HEK293 (cell line): ENCODE results near the gene ARGLU1.
A peak's percentile ranks its signal among the peaks of the same experiment; 100 is the strongest.

Source experiments
- AEBP2 ChIP-seq: fragments of 450-650 bp; formaldehyde crosslinking; IDR thresholded peaks from 2 replicates; pipeline ENCODE4 v1.5.1; 2016; ENCODE audit warnings: missing biosample characterization, missing genetic modification characterization, borderline replicate concordance
- CTCF ChIP-seq: fragments of 450-650 bp; formaldehyde crosslinking; IDR thresholded peaks from 2 replicates; pipeline ENCODE4 v1.5.1; 2016; ENCODE audit warnings: missing biosample characterization, missing genetic modification characterization
- GFI1B ChIP-seq: fragments of 450-650 bp; formaldehyde crosslinking; IDR thresholded peaks from 2 replicates; pipeline ENCODE4 v1.5.1; 2016; ENCODE audit warnings: missing biosample characterization, missing genetic modification characterization
- KLF16 ChIP-seq: fragments of 450-650 bp; formaldehyde crosslinking; IDR thresholded peaks from 2 replicates; pipeline ENCODE4 v1.5.1; 2017; ENCODE audit warnings: missing biosample characterization, missing genetic modification characterization
- OSR2 ChIP-seq: fragments of 450-650 bp; formaldehyde crosslinking; IDR thresholded peaks from 2 replicates; pipeline ENCODE4 v1.5.1; 2016; ENCODE audit warnings: missing biosample characterization, missing genetic modification characterization
- PATZ1 ChIP-seq: fragments of 450-650 bp; formaldehyde crosslinking; IDR thresholded peaks from 2 replicates; pipeline ENCODE4 v1.5.1; 2016; ENCODE audit warnings: missing biosample characterization, missing genetic modification characterization
- ZEB2 ChIP-seq: fragments of 450-650 bp; formaldehyde crosslinking; IDR thresholded peaks from 2 replicates; pipeline ENCODE4 v1.5.1; 2016; ENCODE audit warnings: missing biosample characterization, missing genetic modification characterization
- ZNF37A ChIP-seq: fragments of 450-650 bp; IDR thresholded peaks from 2 replicates; pipeline ENCODE4 v1.5.1; 2018; ENCODE audit warnings: missing biosample characterization, missing genetic modification characterization
- ZNF623 ChIP-seq: fragments of 450-650 bp; formaldehyde crosslinking; IDR thresholded peaks from 2 replicates; pipeline ENCODE4 v1.5.1; 2016; ENCODE audit warnings: missing biosample characterization, missing genetic modification characterization
- ZNF624 ChIP-seq: fragments of 450-650 bp; formaldehyde crosslinking; IDR thresholded peaks from 2 replicates; pipeline ENCODE4 v1.5.1; 2017; ENCODE audit warnings: missing biosample characterization, missing genetic modification characterization
- ZNF670 ChIP-seq: fragments of 450-650 bp; formaldehyde crosslinking; IDR thresholded peaks from 2 replicates; pipeline ENCODE4 v1.5.1; 2016; ENCODE audit warnings: missing biosample characterization, missing genetic modification characterization, low read depth

- no peak for TF ChIP-seq AEBP2 (tag by site-specific recombination)
- no peak for TF ChIP-seq ZNF670 (tag by site-specific recombination)
- no peak for TF ChIP-seq ZNF624 (tag by site-specific recombination)
- TF ChIP-seq ZNF37A (tag by site-specific recombination): no peak
- TF ChIP-seq KLF16 (tag by site-specific recombination): no peak
- peak; percentile 25; the same call in 1 of the 2 replicates for TF ChIP-seq ZEB2
- TF ChIP-seq CTCF (tag by site-specific recombination): no peak
- no peak for TF ChIP-seq OSR2
- TF ChIP-seq PATZ1 (tag by site-specific recombination): peak; percentile 44
- TF ChIP-seq GFI1B (tag by site-specific recombination): no peak
- TF ChIP-seq ZNF623 (tag by site-specific recombination): no peak
These were observed 35.6 kb downstream of the ARGLU1 start for GRCh38 chr13:106532111-106532929.
